ENCODE measurements around the gene DIPK1B.

DIPK1B gene
- 0 reads per million in 3 experiments for total RNA-seq

GRCh38 chr9:136711751-136712689, at the start of gene DIPK1B:
DIPK1B (plus strand) TSS chr9:136712572; CDS start chr9:136712666, 94 bp downstream.
- DNase-seq: no peak

GRCh38 chr9:136662656-136663581, 49.5 kb upstream of the DIPK1B start, which contains the start of gene EGFL7:
EGFL7 (plus strand) TSS chr9:136662916; CDS start chr9:136668283, 5,367 bp downstream.
- DNase-seq: no peak

GRCh38 chr9:136664000-136664915, 48.1 kb upstream of the DIPK1B start:
- no peak for DNase-seq

GRCh38 chr9:136665111-136665703, 47.2 kb upstream of the DIPK1B start:
- no peak for DNase-seq

GRCh38 chr9:136665704-136666371, 46.5 kb upstream of the DIPK1B start:
- DNase-seq: no peak

GRCh38 chr9:136666372-136667213, 45.8 kb upstream of the DIPK1B start:
- DNase-seq: no peak

- DNase-seq: no peak
These were observed 45.0 kb upstream of the DIPK1B start for GRCh38 chr9:136667214-136667939.

- no peak for DNase-seq
These were observed 44.2 kb upstream of the DIPK1B start for GRCh38 chr9:136667940-136668760.

- no peak for DNase-seq
These were observed 43.2 kb upstream of the DIPK1B start for GRCh38 chr9:136668983-136669790.

GRCh38 chr9:136669791-136670464, 42.4 kb upstream of the DIPK1B start:
- no peak for DNase-seq

- no peak for DNase-seq
These were observed 41.7 kb upstream of the DIPK1B start for GRCh38 chr9:136670576-136671253.

- DNase-seq: no peak
These were observed 41.1 kb upstream of the DIPK1B start for GRCh38 chr9:136671254-136671614.

- no peak for DNase-seq
These were observed 40.5 kb upstream of the DIPK1B start for GRCh38 chr9:136671646-136672430.

- no peak for DNase-seq
These were observed 39.8 kb upstream of the DIPK1B start for GRCh38 chr9:136672431-136673087.
